Prostate gland (tissue), 2 donors: ENCODE measurements around the gene UBE2D2. TPM values are rescaled to one million over a fixed set of nuclear protein-coding genes. Genes with fewer than 3 reads are reported as not detected.
"Not testable (repeated sequence)": the region's sequence is repeated elsewhere in the genome, so short reads cannot be mapped to it uniquely, and the experiment has no call there.

Experiments used
- DNase-seq: peaks from one replicate; pipeline ENCODE4 v3.0.0-alpha.2; 2019; ENCODE audit warnings: low spot score
- H3K27ac ChIP-seq, 2 donors: fragments of 200-600 bp; sonication (generic); 2 replicates each; pipeline ENCODE4 v1.5.1; 2017 to 2019
- H3K27me3 ChIP-seq: fragments of 200-600 bp; sonication (generic); replicated peaks from 2 replicates; pipeline ENCODE4 v1.5.1; 2019; ENCODE audit not compliant: insufficient read depth
- H3K36me3 ChIP-seq, 2 donors: fragments of 200-600 bp; sonication (generic); 1 replicate in 1 of 2; 2 replicates in 1 of 2; pipeline versions ENCODE4 v1.5.1 to v1.8.1; 2017 to 2019
- H3K4me1 ChIP-seq: fragments of 200-600 bp; sonication (generic); replicated peaks from 2 replicates; pipeline ENCODE4 v1.5.1; 2019
- H3K4me3 ChIP-seq, 2 donors: fragments of 200-600 bp; sonication (generic); 2 replicates each; pipeline ENCODE4 v1.5.1; 2017 to 2019
- H3K9me3 ChIP-seq: fragments of 200-600 bp; sonication (generic); 2 replicates; pipeline ENCODE4 v1.5.1; 2017
- CTCF ChIP-seq, 4 experiments: fragments of 200-600 bp in 2 of 4; fragments of 450-650 bp in 2 of 4; sonication (generic) in 2 of 4; IDR thresholded peaks; 1 replicate in 3 of 4; 2 replicates in 1 of 4; pipeline ENCODE4 v1.5.1; 2016 to 2019; ENCODE audit warnings: antibody characterized with exemption in 4 of 4, mild to moderate bottlenecking in 2 of 4, moderate library complexity in 2 of 4
- POLR2A ChIP-seq: fragments of 450-650 bp; IDR thresholded peaks from one replicate; pipeline ENCODE4 v1.6.1; 2016; ENCODE audit warnings: antibody characterized with exemption, mild to moderate bottlenecking
- POLR2AphosphoS5 ChIP-seq: sonication (generic); formaldehyde crosslinking; IDR thresholded peaks from one replicate; pipeline ENCODE4 v1.6.1; 2017; ENCODE audit warnings: antibody characterized with exemption
- WGBS: methylation state at CpG from one replicate; pipeline ENCODE4 v1.1.5; 2018; 5-methylcytosine and 5-hydroxymethylcytosine counted together
- intact Hi-C: fragments of 100-400 bp; cut with DNase I; formaldehyde crosslinking; loops from one replicate; pipeline ENCODE4 v1.14.2; 2022
- total RNA-seq, 2 donors: library from RNA; depleted of rRNA; stranded (reverse); fragments of >200 nt; gene quantifications; one replicate each; pipeline ENCODE4 v1.1.0, GENCODE V29; 2016

The UBE2D2 gene
- total RNA-seq, 2 donors from 2014 or later: 90.3 to 96.3 TPM

- no peaks in the 10 kb centered on the region for H3K9me3 ChIP-seq
- intact Hi-C loops: no loop called here
- no peaks in the 10 kb centered on the region for H3K36me3 ChIP-seq
- TF ChIP-seq POLR2A (no peak), POLR2AphosphoS5 (no peak), CTCF (IDR thresholded peaks at IDR 0.05) (no peak)
- no peaks in the 10 kb centered on the region for H3K4me1 ChIP-seq
- 85% methylated on average over 4 of the region's 4 CpGs for WGBS
- H3K27me3 ChIP-seq: no peaks in the 10 kb centered on the region
- no peak for DNase-seq
- no peak overlapping the region for H3K4me3 ChIP-seq
- H3K27ac ChIP-seq: no peak overlapping the region
These were observed 14.6 kb downstream of the UBE2D2 start for GRCh38 chr5:139575751-139576150.

GRCh38 chr5:139577689-139578290 lies 16.7 kb downstream of the UBE2D2 start:
- H3K36me3 ChIP-seq: no peaks in the 10 kb centered on the region
- no peaks in the 10 kb centered on the region for H3K27me3 ChIP-seq
- WGBS: 70% methylated on average over 5 of the region's 5 CpGs
- intact Hi-C loops: no loop called here
- TF ChIP-seq CTCF (IDR thresholded peaks at IDR 0.05): no peak
- no peak for TF ChIP-seq POLR2A
- TF ChIP-seq POLR2AphosphoS5: no peak
- H3K4me3 ChIP-seq: no peak overlapping the region
- no peak overlapping the region for H3K27ac ChIP-seq
- no peaks in the 10 kb centered on the region for H3K4me1 ChIP-seq
- no peaks in the 10 kb centered on the region for H3K9me3 ChIP-seq
- no peak for DNase-seq

- Histone ChIP-seq H3K27me3 (no peaks in the 10 kb centered on the region), H3K4me1 (no peaks in the 10 kb centered on the region), H3K27ac (no peak overlapping the region), H3K36me3 (no peaks in the 10 kb centered on the region), H3K9me3 (no peaks in the 10 kb centered on the region), H3K4me3 (no peak overlapping the region)
- intact Hi-C loops: no loop called here
- no peak for DNase-seq
- TF ChIP-seq CTCF (IDR thresholded peaks at IDR 0.05) (no peak), POLR2A (no peak), POLR2AphosphoS5 (no peak)
- 49% methylated on average over 2 of the region's 2 CpGs for WGBS
These were observed 17.2 kb downstream of the UBE2D2 start for GRCh38 chr5:139578325-139578724.

- H3K27me3 ChIP-seq, DNase-seq, H3K36me3 ChIP-seq, H3K9me3 ChIP-seq, H3K27ac ChIP-seq, intact Hi-C loops, H3K4me1 ChIP-seq, H3K4me3 ChIP-seq: not testable (repeated sequence)
- 92% methylated on average over 5 of the region's 5 CpGs for WGBS
These were observed 21.0 kb downstream of the UBE2D2 start for GRCh38 chr5:139582181-139582580.

GRCh38 chr5:139584137-139584536 lies 23.0 kb downstream of the UBE2D2 start:
- intact Hi-C loops: no loop called here
- WGBS: 78% methylated on average over 3 of the region's 3 CpGs
- H3K9me3 ChIP-seq: no peaks in the 10 kb centered on the region
- no peak for DNase-seq
- H3K4me1 ChIP-seq: no peaks in the 10 kb centered on the region
- no peak overlapping the region for H3K27ac ChIP-seq
- no peaks in the 10 kb centered on the region for H3K27me3 ChIP-seq
- no peaks in the 10 kb centered on the region for H3K36me3 ChIP-seq
- no peak overlapping the region for H3K4me3 ChIP-seq
- no peak for TF ChIP-seq POLR2A
- no peak for TF ChIP-seq CTCF (IDR thresholded peaks at IDR 0.05)
- TF ChIP-seq POLR2AphosphoS5: no peak

- H3K27me3 ChIP-seq, intact Hi-C loops, H3K4me3 ChIP-seq, H3K36me3 ChIP-seq, H3K4me1 ChIP-seq, H3K27ac ChIP-seq, DNase-seq, H3K9me3 ChIP-seq: not testable (repeated sequence)
- 93% methylated on average over 5 of the region's 5 CpGs for WGBS
These were observed 27.0 kb downstream of the UBE2D2 start for GRCh38 chr5:139588116-139588515.
